Neural crest cell (in vitro differentiated cells): ENCODE measurements around the gene JKAMP. TPM values are rescaled to one million over a fixed set of nuclear protein-coding genes. Genes with fewer than 3 reads are reported as not detected.

ENCODE experiments used
- DNase-seq: peaks from one replicate; pipeline ENCODE4 v3.0.0; 2021; ENCODE audit warnings: low read depth, mixed read lengths, low spot score
- H3K27ac Mint-ChIP-seq: one replicate; pipeline ENCODE4 v1.8.0; 2021; ENCODE audit warnings: mild to moderate bottlenecking, mixed read lengths; ENCODE audit not compliant: unreplicated experiment
- H3K27me3 Mint-ChIP-seq: 2 replicates; pipeline ENCODE4 v1.8.0; 2021; ENCODE audit warnings: low read depth, mild to moderate bottlenecking, mixed read lengths
- H3K36me3 Mint-ChIP-seq: 2 replicates; pipeline ENCODE4 v1.8.0; 2021; ENCODE audit warnings: low read depth, mild to moderate bottlenecking, mixed read lengths
- H3K4me1 Mint-ChIP-seq: 2 replicates; pipeline ENCODE4 v1.8.0; 2021; ENCODE audit warnings: mixed read lengths
- H3K4me3 Mint-ChIP-seq: one replicate; pipeline ENCODE4 v1.8.0; 2021; ENCODE audit warnings: mild to moderate bottlenecking, mixed read lengths
- H3K9me3 Mint-ChIP-seq: 2 replicates; pipeline ENCODE4 v1.8.0; 2021; ENCODE audit warnings: mixed read lengths
- CTCF ChIP-seq: fragments of 200-600 bp; sonication (generic); conservative IDR thresholded peaks from 2 replicates; pipeline ENCODE4 v1.5.0; 2021; ENCODE audit warnings: antibody characterized with exemption, mild to moderate bottlenecking
- total RNA-seq: library from RNA; stranded (reverse); gene quantifications from 2 replicates; pipeline ENCODE4 v1.2.1, GENCODE V29; 2021

The JKAMP gene
- total RNA-seq, 1 donor from 2014 or later: 43.6 TPM

- Mint-ChIP-seq H3K4me3 (no peak overlapping the region), H3K36me3 (peaks cover 2% of the 10 kb centered on the region), H3K27ac (no peak overlapping the region), H3K4me1 (peaks cover 20% of the 10 kb centered on the region), H3K27me3 (no peaks in the 10 kb centered on the region), H3K9me3 (peaks cover 3% of the 10 kb centered on the region)
- no peak for TF ChIP-seq CTCF
- no peak for DNase-seq
These were observed 25.7 kb downstream of the JKAMP start for GRCh38 chr14:59510001-59510400.

- DNase-seq: no peak
- Mint-ChIP-seq H3K4me1 (peaks cover 20% of the 10 kb centered on the region), H3K36me3 (peaks cover 2% of the 10 kb centered on the region), H3K4me3 (no peak overlapping the region), H3K9me3 (peaks cover 3% of the 10 kb centered on the region), H3K27me3 (peaks cover 3% of the 10 kb centered on the region), H3K27ac (no peak overlapping the region)
- no peak for TF ChIP-seq CTCF
These were observed 26.6 kb downstream of the JKAMP start for GRCh38 chr14:59510966-59511365.

GRCh38 chr14:59511916-59512575, 27.7 kb downstream of the JKAMP start:
- Mint-ChIP-seq H3K27me3 (peaks cover 5% of the 10 kb centered on the region), H3K27ac (no peak overlapping the region), H3K4me3 (no peak overlapping the region), H3K4me1 (peaks cover 19% of the 10 kb centered on the region), H3K9me3 (peaks cover 3% of the 10 kb centered on the region), H3K36me3 (peaks cover 2% of the 10 kb centered on the region)
- TF ChIP-seq CTCF: peak; percentile 66
- DNase-seq: peak; percentile 44

GRCh38 chr14:59520224-59520623, 35.9 kb downstream of the JKAMP start:
- no peak for DNase-seq
- Mint-ChIP-seq H3K27me3 (peaks cover 8% of the 10 kb centered on the region), H3K9me3 (no peaks in the 10 kb centered on the region), H3K4me3 (no peak overlapping the region), H3K4me1 (no peaks in the 10 kb centered on the region), H3K27ac (no peak overlapping the region), H3K36me3 (no peaks in the 10 kb centered on the region)
- no peak for TF ChIP-seq CTCF

GRCh38 chr14:59529189-59529588, 44.9 kb downstream of the JKAMP start:
- Mint-ChIP-seq H3K4me1 (no peaks in the 10 kb centered on the region), H3K9me3 (peaks cover 8% of the 10 kb centered on the region), H3K36me3 (no peaks in the 10 kb centered on the region), H3K4me3 (no peak overlapping the region), H3K27ac (no peak overlapping the region), H3K27me3 (no peaks in the 10 kb centered on the region)
- no peak for TF ChIP-seq CTCF
- no peak for DNase-seq
